ENCODE data around the gene PRTFDC1.

DNA sequence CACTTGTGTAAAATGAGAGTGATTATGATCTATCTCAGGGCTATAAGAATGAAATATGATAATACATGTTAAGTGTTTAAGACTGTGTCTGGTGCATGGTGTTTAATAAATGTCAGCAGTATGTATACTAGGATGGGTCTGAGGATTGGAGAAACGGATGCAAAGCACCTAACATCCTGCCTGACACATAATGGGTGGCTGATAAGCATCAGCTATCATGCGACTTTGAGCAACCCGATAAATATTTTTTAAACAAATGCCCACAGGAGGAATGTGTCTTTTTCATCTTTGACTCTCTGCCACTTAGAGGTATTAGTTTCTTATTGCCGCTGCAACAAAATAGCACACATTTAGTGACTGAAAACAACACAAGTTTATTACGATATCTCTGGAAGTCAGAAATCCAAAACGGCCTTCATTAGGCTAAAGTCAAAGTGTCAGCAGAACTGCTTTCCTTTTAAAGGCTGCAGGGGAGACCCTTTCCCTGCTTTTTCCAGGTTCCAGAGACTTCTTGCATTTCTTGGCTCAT is 135.5 kb downstream of the PRTFDC1 start:
- TF ChIP-seq EZH2 (IDR thresholded peaks at IDR 0.05; ENCODE audit: insufficient read depth, poor library complexity, severe bottlenecking) (no peak), EZH2phosphoT487 (IDR thresholded peaks at IDR 0.05; ENCODE audit: insufficient read depth, low read depth) (no peak)
